NCI-H1092 (cell line): ENCODE measurements around the gene ANXA11.

Experiments
- DNase-seq: peaks from one replicate; lab custom pipeline; 2025; lab: John Stamatoyannopoulos, UW

The ANXA11 gene

GRCh38 chr10:80165173-80165572, 40.2 kb downstream of the ANXA11 start:
- DNase-seq, result no peak

GRCh38 chr10:80164596-80164995, 40.7 kb downstream of the ANXA11 start:
- DNase-seq, result no peak

- DNase-seq, result no peak
These were observed 41.5 kb downstream of the ANXA11 start for GRCh38 chr10:80163741-80164341.

- peak; percentile 26 for DNase-seq
These were observed 43.8 kb downstream of the ANXA11 start for GRCh38 chr10:80161321-80162083.

- DNase-seq, result no peak
These were observed 44.7 kb downstream of the ANXA11 start for GRCh38 chr10:80160361-80161320.

GRCh38 chr10:80159166-80159873, 46.0 kb downstream of the ANXA11 start:
- DNase-seq, result no peak

GRCh38 chr10:80158598-80159127, 46.7 kb downstream of the ANXA11 start:
- no peak for DNase-seq

GRCh38 chr10:80158126-80158525, 47.2 kb downstream of the ANXA11 start:
- DNase-seq, result no peak

- DNase-seq, result no peak
These were observed 47.8 kb downstream of the ANXA11 start for GRCh38 chr10:80157561-80157960.

GRCh38 chr10:80156216-80156615, 49.1 kb downstream of the ANXA11 start:
- no peak for DNase-seq

- DNase-seq, result no peak
These were observed 49.6 kb downstream of the ANXA11 start for GRCh38 chr10:80155696-80156215.

- DNase-seq, result no peak
These were observed 50.2 kb downstream of the ANXA11 start for GRCh38 chr10:80154978-80155695.

- DNase-seq, result no peak
These were observed 50.7 kb downstream of the ANXA11 start for GRCh38 chr10:80154626-80154977.

- no peak for DNase-seq
These were observed 51.9 kb downstream of the ANXA11 start for GRCh38 chr10:80153460-80153859.

- no peak for DNase-seq
These were observed 52.5 kb downstream of the ANXA11 start for GRCh38 chr10:80152820-80153219.

GRCh38 chr10:80150172-80150571, 55.2 kb downstream of the ANXA11 start:
- no peak for DNase-seq

GRCh38 chr10:80149123-80149522, 56.2 kb downstream of the ANXA11 start:
- DNase-seq, result no peak

- no peak for DNase-seq
These were observed 57.1 kb downstream of the ANXA11 start for GRCh38 chr10:80148166-80148805.

GRCh38 chr10:80146918-80147317, 58.4 kb downstream of the ANXA11 start:
- no peak for DNase-seq
